ENCODE measurements around the gene ZNF583. TPM values are rescaled to one million over a fixed set of nuclear protein-coding genes. Genes with fewer than 3 reads are reported as not detected.

The ZNF583 gene
- total and polyA plus RNA-seq, 2 of the 13 experiments (the other 11 are each of a cell fraction or from before 2014, with no cell fraction given), result 0.65 to 5.3 TPM

DNA sequence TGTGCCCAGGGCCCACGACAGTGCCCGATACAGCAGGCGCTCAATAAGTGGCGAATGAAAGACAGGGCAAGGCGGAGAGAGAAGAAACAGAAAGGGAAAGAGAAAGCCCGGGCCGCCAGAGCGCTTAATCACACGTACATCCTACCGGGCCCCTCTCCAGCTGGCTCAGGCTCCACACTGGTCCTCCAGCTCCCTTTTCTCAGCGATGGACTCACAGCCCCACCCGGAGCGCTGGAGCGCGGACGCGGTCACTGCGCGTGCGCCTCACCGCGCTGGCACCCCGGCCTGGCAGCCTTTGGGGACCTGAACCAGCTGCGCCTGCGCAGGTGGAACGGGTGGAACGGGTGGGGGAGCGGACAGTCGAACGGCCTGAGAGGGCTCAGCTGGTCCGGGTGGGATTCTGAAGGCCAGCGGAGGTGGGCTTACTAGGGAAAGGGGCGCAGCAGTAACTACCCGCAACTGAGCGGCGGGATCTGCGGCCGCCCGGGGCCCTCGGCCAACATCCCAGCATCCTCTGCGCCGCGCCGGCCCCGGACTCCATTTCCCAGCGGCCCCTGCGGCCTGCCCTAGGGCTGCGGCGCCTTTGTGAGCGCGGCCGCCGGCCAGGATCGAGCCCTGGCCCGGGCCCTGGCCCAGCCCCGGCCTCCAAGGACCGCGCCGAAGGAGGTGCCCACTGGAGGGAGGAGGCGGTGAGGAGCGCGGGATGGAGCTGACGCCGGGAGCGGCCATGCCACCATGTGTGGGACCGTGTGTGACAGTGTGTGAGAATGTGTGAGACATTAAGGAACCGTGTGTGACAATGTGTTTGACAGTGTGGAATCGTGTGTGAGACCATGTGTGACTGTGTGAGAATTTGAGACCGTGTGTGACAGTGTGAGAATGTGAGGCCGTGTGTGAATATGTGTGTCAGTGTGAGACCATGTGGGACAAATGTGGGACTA is at the start of gene ZNF583 (continued):
- TF ChIP-seq, protein P1, sequence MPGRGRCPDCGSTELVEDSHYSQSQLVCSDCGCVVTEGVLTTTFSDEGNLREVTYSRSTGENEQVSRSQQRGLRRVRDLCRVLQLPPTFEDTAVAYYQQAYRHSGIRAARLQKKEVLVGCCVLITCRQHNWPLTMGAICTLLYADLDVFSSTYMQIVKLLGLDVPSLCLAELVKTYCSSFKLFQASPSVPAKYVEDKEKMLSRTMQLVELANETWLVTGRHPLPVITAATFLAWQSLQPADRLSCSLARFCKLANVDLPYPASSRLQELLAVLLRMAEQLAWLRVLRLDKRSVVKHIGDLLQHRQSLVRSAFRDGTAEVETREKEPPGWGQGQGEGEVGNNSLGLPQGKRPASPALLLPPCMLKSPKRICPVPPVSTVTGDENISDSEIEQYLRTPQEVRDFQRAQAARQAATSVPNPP (CRISPR knock-in tag; IDR thresholded peaks at IDR 0.05), result no peak
- TF ChIP-seq ZNF646 (CRISPR knock-in tag; IDR thresholded peaks at IDR 0.05) (0 out of 2 replicates have a peak, but pooled peaks have one; percentile 20), KLF13 (CRISPR knock-in tag; IDR thresholded peaks at IDR 0.05) (no peak), ZNF543 (CRISPR knock-in tag; IDR thresholded peaks at IDR 0.05) (peak; percentile 40; the same call in 1 of the 2 replicates), SRSF1 (optimal IDR thresholded peaks at IDR 0.05; ENCODE audit: low read depth, low read length) (no peak), FOXP4 (CRISPR knock-in tag; IDR thresholded peaks at IDR 0.05) (no peak), ONECUT2 (CRISPR knock-in tag; IDR thresholded peaks at IDR 0.05) (no peak), RNF219 (CRISPR knock-in tag; IDR thresholded peaks at IDR 0.05) (no peak), HINFP (CRISPR knock-in tag; IDR thresholded peaks at IDR 0.05; ENCODE audit: low read depth) (peak; percentile 99), CEBPG (CRISPR knock-in tag; IDR thresholded peaks at IDR 0.05) (no peak), ZNF33B (CRISPR knock-in tag; IDR thresholded peaks at IDR 0.05) (no peak)
- TF ChIP-seq, protein P2, sequence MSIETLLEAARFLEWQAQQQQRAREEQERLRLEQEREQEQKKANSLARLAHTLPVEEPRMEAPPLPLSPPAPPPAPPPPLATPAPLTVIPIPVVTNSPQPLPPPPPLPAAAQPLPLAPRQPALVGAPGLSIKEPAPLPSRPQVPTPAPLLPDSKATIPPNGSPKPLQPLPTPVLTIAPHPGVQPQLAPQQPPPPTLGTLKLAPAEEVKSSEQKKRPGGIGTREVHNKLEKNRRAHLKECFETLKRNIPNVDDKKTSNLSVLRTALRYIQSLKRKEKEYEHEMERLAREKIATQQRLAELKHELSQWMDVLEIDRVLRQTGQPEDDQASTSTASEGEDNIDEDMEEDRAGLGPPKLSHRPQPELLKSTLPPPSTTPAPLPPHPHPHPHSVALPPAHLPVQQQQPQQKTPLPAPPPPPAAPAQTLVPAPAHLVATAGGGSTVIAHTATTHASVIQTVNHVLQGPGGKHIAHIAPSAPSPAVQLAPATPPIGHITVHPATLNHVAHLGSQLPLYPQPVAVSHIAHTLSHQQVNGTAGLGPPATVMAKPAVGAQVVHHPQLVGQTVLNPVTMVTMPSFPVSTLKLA (IDR thresholded peaks at IDR 0.05), result peak; percentile 40; the same call in 1 of the 2 replicates

Measured in HepG2 (cell line).